Esophagus (tissue), 2 donors: ENCODE results near the gene EEF1A2. TPM values are rescaled to one million over a fixed set of nuclear protein-coding genes. Genes with fewer than 3 reads are reported as not detected.

ENCODE experiments used
- H3K27ac ChIP-seq, 2 donors: one replicate each; pipeline ENCODE4 v1.5.1; 2013; ENCODE audit warnings: low read depth in 2 of 2, mild to moderate bottlenecking in 2 of 2, inconsistent platforms in 1 of 2, low read length in 1 of 2, moderate library complexity in 1 of 2
- H3K27me3 ChIP-seq, 2 donors: one replicate each; pipeline ENCODE4 v1.6.1; 2013; ENCODE audit warnings: low read length in 2 of 2, control low read depth in 1 of 2, mild to moderate bottlenecking in 1 of 2; ENCODE audit not compliant: insufficient read depth in 2 of 2, control insufficient read depth in 1 of 2
- H3K36me3 ChIP-seq, 2 donors: one replicate each; pipeline ENCODE4 v1.6.1; 2013; ENCODE audit warnings: low read length in 1 of 2; ENCODE audit not compliant: control insufficient read depth in 2 of 2, insufficient read depth in 2 of 2
- H3K4me1 ChIP-seq, 2 donors: one replicate each; pipeline ENCODE4 v1.6.1; 2013; ENCODE audit warnings: low read length in 1 of 2; ENCODE audit not compliant: control insufficient read depth in 2 of 2, insufficient read depth in 2 of 2
- H3K4me3 ChIP-seq, 2 donors: one replicate each; pipeline ENCODE4 v1.5.1; 2013; ENCODE audit warnings: low read length in 2 of 2, mild to moderate bottlenecking in 2 of 2, low read depth in 1 of 2, moderate library complexity in 1 of 2
- H3K9me3 ChIP-seq, 2 donors: one replicate each; pipeline ENCODE4 v1.6.1; 2013; ENCODE audit warnings: mild to moderate bottlenecking in 2 of 2, low read depth in 1 of 2, low read length in 1 of 2, moderate library complexity in 1 of 2; ENCODE audit not compliant: control insufficient read depth in 2 of 2, insufficient read depth in 1 of 2
- WGBS, 2 donors: extraction: QIAGEN DNeasy Blood & Tissue Kit; methylation state at CpG; one replicate each; pipeline ENCODE4 v1.1.7; 2013; 5-methylcytosine and 5-hydroxymethylcytosine counted together
- polyA plus RNA-seq, 2 donors: library from polyadenylated mRNA; stranded (reverse); fragments of 200-250 nt; gene quantifications; one replicate each; pipeline ENCODE4 v1.2.3, GENCODE V29; 2013
- donor health status: healthy with polysubstance abuse.
- donor health status: Bipolar disorder and iron deficiency.

EEF1A2 gene
- polyA plus RNA-seq, 2 donors: 0.86 to 7.3 TPM

DNA sequence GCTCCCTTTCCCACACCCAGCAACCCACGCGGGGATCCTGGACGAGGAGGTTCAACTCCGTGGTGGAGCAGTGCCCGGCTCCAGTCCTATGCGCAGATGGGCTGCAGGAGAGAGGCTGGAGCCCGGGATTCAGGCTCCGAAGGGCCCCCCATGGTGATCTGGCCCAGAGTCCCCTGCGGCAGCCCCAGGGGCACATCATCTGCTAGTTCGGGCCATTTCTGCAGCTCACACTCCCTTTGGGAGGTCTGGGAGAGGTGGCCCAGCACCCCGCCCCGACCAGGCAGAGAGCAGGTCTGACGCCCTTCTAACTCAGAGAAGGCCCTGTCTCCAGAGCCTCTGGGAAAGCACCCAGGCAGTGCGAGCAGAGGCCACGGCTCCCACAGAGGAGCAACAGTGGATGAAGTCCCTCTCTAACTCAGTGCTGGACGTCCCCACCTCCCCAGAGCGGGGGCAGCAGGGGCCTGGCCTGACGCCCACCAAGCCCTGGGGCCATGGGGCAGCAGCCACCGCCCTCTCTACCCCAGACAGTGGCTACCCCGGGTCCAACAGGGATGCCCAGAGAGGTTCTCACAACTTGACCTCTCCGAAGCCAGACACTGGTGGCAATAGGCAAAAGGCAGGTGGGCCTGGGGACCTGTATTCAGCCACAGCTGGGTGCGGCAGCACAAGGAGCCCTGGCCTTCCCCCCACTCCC is 29.7 kb downstream of the EEF1A2 start:
- H3K4me1 ChIP-seq: peaks cover 7 to 10% of the 10 kb centered on the region in 2 donors
- no peaks in the 10 kb centered on the region for H3K9me3 ChIP-seq
- peaks cover 6 to 22% of the 10 kb centered on the region in 2 donors for H3K27me3 ChIP-seq
- H3K27ac ChIP-seq: no peak overlapping the region
- WGBS, 2 donors: 67 to 73% methylated on average over 21 to 22 of the region's 22 CpGs
- H3K4me3 ChIP-seq: no peak overlapping the region
- H3K36me3 ChIP-seq: no peaks in the 10 kb centered on the region

DNA sequence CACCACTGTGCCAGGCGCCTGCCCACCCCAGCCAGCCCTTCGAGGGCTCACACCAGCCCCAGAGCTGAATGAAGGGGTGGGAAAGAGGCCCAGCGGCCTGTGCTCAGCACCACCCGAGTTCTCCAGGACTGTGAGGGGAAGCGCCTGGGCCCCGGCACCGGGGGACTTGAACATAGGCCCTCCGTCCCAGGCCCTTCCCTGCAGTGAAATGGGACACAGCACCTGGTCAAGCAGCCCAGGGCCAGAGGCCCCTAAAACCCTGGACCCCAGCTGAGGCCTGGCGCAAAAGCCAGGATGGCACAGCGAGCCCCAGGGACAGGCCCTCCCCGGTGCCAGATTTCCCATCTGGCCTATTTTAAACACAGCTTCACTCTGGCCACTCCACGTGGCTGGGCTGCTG is 30.5 kb downstream of the EEF1A2 start:
- WGBS, 2 donors: 74% methylated on average over 11 to 12 of the region's 12 CpGs
- Histone ChIP-seq H3K4me3 (no peak overlapping the region), H3K36me3 (no peaks in the 10 kb centered on the region), H3K4me1 (peaks cover 6 to 7% of the 10 kb centered on the region in 2 donors), H3K9me3 (no peaks in the 10 kb centered on the region), H3K27me3 (peaks cover 6 to 20% of the 10 kb centered on the region in 2 donors), H3K27ac (no peak overlapping the region)

DNA sequence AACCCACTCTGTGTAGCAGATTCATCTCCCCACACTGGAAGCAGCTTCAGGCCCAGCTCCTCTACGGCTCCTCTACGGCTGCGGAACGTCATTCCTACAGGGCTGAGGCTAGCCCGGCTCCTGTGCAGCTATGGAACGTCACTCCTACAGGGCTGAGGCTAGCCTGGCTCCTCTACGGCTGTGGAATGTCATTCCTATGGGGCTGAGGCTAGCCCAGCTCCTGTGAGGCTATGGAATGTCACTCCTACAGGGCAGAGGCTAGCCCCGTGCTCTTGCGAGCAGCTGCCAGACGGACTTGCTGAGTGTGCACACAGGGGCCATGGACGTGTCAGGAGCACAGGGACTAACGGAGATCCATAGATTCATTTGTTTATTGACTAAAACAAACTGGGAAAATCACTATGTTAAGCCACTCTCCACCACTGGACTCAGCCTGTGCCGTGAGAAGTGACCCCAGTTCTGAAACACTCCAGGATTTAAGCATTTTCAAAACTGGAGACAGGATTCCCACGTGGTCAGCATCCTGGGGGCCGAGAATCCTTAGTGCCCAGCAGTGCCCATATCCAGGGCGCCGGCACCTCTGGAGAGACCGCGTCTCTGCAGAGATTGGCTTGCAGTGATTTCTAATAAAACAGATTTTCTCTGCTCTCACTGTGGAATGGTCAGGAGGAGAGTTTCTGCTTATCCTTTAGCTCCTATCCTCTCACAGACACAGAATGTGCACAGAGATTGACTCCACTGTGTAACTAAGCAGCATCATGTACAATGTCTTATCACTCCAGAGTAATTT is 31.4 kb downstream of the EEF1A2 start:
- 70 to 72% methylated on average over 19 of the region's 19 CpGs for WGBS, 2 donors
- Histone ChIP-seq H3K36me3 (no peaks in the 10 kb centered on the region), H3K4me1 (peaks cover 6 to 7% of the 10 kb centered on the region in 2 donors), H3K27ac (no peak overlapping the region), H3K27me3 (peaks cover 6 to 20% of the 10 kb centered on the region in 2 donors), H3K9me3 (no peaks in the 10 kb centered on the region), H3K4me3 (no peak overlapping the region)

DNA sequence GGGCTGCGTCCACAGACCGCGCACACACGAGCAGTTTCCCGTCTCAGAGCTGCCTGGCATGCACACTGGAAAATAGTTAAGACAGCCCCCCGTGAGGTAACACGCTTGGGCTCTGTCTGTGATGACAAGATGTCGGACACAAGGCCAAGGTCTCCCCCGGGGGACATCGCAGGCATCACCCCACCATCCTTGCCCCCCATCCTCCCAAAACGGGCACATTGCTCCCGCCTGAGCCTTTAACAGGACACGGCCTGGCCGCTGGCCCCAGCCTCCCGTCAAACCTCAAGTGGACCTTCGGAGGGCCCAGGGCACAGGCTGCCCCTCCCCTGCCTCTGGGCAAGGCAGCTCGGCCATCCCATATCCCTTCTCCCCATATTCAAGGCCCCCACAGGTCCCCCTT is 32.0 kb downstream of the EEF1A2 start:
- peaks cover 3 to 16% of the 10 kb centered on the region in 2 donors for H3K27me3 ChIP-seq
- peaks cover under 1 to 2% of the 10 kb centered on the region in 2 donors for H3K4me1 ChIP-seq
- H3K36me3 ChIP-seq: no peaks in the 10 kb centered on the region
- H3K27ac ChIP-seq: no peak overlapping the region
- 85 to 87% methylated on average over 17 of the region's 17 CpGs for WGBS, 2 donors
- no peak overlapping the region for H3K4me3 ChIP-seq
- H3K9me3 ChIP-seq: no peaks in the 10 kb centered on the region

DNA sequence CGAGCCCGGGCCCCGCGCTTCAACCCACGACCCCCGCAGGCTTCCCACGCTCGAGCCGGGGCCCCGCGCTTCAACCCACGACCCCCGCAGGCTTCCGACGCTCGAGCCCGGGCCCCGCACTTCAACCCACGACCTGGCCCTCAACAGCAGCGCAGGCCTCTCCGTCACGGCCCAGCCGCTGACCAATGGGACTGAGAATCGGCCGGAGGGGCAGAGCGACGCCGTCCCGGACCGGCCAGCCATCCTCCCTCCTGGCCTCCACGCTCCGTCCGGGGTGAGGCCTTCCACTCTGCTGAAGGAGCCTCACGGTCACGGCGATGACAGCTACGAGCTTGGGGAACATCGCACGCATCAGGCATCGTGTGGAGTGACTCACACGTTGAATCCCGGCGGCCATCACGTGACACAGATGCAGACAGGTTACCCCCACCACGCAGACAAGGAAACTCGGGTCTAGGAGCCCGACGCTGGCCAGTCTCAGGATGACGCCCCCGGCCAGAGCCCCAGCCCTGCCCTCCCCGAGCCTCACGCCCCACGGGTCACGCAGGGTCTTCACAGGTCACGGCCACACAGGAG is 32.5 kb downstream of the EEF1A2 start:
- 82 to 84% methylated on average over 49 to 55 of the region's 55 CpGs for WGBS, 2 donors
- Histone ChIP-seq H3K27me3 (peaks cover 3 to 14% of the 10 kb centered on the region in 2 donors), H3K4me1 (peaks cover 0 to 2% of the 10 kb centered on the region in 2 donors), H3K27ac (no peak overlapping the region), H3K36me3 (no peaks in the 10 kb centered on the region), H3K9me3 (no peaks in the 10 kb centered on the region), H3K4me3 (no peak overlapping the region)

DNA sequence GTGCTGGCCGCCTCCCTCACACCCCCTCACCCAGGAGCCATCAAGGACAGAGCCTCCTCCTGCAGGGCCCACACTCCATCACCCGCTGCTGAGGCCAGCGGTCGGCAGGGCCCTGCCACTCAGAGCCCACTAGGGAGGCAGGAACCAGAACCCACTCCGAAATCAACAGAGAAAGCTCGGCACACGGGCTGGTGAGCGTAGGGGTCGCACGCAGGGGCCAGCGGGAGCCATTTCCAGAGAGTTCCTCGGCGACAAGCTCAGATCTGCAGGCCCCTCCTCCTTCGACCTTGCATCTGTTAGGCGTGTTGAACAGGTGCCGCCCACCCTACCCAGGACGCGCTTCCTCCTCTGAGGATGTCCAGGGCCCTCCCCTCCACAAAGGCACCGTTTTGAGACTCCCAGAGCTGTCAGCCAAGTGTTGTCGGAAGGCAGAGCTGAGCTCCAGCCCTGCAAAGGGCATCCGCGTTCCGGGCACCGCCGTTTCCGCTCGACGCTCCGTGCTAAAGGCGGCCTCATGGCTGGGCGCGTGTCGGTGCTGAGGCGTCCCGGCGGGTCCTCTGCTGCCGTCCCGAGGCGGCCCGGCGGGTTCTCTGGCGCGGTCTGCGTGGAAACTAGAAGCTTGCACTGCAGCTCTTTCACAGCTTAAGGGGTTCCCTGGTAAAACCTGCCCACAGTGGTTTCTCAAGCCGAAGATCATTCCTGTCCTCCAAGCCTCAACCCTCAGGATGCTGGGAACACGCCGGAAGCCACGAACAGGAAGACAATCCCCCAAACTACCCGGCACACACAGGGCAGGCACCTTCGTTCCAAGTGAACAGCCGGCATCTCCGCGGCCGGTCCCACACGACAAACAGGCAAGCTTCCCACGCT is 33.3 kb downstream of the EEF1A2 start:
- H3K9me3 ChIP-seq: no peaks in the 10 kb centered on the region
- peaks cover 0 to 2% of the 10 kb centered on the region in 2 donors for H3K4me1 ChIP-seq
- peaks cover 2 to 11% of the 10 kb centered on the region in 2 donors for H3K27me3 ChIP-seq
- H3K36me3 ChIP-seq: no peaks in the 10 kb centered on the region
- H3K27ac ChIP-seq: no peak overlapping the region
- WGBS, 2 donors: 79 to 80% methylated on average over 53 to 56 of the region's 56 CpGs
- no peak overlapping the region for H3K4me3 ChIP-seq

DNA sequence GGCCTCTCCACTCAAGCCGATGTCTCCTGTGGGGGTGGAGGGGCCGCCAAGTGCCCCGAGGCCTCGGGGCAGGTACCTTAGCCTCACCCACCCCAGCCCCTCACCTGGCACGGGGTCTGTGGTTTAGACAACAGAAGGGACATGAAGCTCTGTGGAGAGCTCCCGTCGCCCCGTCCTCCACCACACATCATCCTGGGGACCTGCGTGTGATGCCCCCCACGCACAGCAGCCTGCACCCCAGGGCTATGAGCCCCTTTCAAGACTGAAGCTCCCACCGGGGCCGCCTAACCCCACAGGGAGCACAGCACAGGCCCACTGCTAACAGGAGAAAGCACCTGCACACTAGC is 34.6 kb downstream of the EEF1A2 start:
- no peaks in the 10 kb centered on the region for H3K4me1 ChIP-seq
- H3K36me3 ChIP-seq: no peaks in the 10 kb centered on the region
- no peak overlapping the region for H3K27ac ChIP-seq
- no peak overlapping the region for H3K4me3 ChIP-seq
- H3K9me3 ChIP-seq: no peaks in the 10 kb centered on the region
- WGBS, 2 donors: 77 to 87% methylated on average over 12 of the region's 12 CpGs
- peaks cover 0 to 6% of the 10 kb centered on the region in 2 donors for H3K27me3 ChIP-seq

DNA sequence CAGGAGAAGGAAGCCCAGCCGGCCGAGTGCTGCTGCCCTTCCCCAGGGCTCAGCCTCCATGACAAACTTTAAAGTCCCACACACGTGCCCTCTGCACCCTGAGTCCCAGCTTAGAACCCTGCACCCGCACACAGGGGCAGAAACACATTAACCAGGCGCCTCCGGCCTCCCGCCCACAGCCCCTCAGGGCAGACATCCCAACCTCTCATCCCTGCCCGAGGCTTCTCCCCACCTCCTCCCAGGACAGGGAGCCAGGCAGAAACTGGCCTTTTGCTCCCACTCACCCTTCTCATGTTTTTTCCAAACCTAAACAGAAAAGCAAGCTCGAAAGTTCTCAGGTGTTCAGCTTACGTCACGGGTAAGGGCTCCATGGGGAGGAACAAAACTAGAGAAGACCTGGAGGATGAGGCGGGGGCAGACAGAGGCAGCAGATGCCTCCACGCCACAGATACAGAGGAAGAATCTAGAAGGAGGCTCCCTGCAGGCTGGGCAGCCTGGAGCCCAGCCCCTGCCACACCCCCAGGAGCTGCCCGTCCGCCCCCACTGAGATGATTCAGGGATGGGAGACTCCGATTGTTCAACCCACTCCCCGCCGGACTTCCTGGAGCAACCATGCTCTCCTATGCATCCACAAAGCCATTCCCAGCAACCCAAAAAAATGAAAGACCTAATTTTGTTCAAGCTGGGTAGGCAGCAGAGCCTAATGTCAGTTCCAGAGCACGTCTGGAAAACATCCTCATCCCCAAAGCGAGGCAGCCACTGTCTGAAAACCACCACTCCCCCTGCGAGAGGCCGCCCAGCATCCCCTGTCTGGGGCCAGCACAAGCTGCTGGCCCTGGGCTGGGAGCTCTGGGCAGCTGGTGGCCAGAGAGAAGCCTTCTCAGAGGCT is 35.2 kb downstream of the EEF1A2 start:
- Histone ChIP-seq H3K36me3 (no peaks in the 10 kb centered on the region), H3K4me1 (no peaks in the 10 kb centered on the region), H3K4me3 (no peak overlapping the region), H3K27me3 (peaks cover 0 to 6% of the 10 kb centered on the region in 2 donors), H3K27ac (no peak overlapping the region), H3K9me3 (peaks cover 0 to 2% of the 10 kb centered on the region in 2 donors)
- WGBS, 2 donors: 48 to 49% methylated on average over 22 of the region's 22 CpGs
